DMS114 treated with DMSO at 0.1 percent for 48 hours (cell line): ENCODE data around the gene GIT1.

Experiments
- DNase-seq: peaks from one replicate; lab custom pipeline; 2025; ENCODE audit not compliant: unreplicated experiment; lab: John Stamatoyannopoulos, UW

The GIT1 gene

GRCh38 chr17:29581583-29582253 lies 7.7 kb downstream of the GIT1 start:
- DNase-seq: no peak

DNA sequence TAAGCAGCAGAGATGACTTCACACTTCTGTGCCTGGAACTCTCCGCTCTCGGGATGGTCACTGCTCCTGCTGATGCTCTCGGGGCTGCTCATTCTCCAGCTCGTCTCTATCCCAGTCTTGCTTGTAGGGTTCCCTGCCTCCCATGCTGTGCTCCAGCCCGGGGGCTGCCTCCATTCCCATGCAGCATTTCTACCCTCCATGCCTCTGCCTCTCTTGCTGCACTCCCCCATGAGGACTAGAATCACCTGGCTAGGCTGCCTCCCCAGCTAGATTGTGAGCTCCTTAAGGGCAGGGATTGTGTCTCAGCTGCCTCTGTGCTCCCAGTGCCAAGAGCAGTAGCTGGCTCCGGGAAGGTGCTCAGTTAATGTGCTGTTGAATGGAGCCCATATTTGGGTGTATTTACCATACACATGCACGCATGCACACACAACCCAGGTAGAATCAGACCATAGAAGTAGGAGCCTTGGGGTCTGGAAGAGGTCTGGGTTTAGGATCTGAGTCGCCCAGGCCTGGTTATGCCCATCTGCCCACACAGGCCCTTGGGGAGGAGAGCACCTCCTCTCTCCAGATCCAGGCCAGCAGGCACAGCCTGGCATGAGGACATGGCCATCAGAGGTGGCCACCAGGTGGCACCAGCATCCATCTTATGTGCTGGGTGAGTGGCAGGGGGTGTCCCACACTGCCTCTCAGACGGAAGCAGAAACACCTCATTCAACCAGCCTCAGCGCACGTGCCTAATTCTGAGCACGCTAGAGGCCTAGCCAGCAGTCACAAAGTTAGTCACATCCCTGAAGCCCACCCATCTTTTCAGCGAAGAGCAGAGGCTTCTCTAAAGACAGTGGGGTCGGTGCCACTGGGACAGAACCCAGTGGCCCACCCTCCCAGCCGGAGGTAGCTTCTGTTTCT lies 9.3 kb downstream of the GIT1 start:
- DNase-seq: peak; percentile 57

DNA sequence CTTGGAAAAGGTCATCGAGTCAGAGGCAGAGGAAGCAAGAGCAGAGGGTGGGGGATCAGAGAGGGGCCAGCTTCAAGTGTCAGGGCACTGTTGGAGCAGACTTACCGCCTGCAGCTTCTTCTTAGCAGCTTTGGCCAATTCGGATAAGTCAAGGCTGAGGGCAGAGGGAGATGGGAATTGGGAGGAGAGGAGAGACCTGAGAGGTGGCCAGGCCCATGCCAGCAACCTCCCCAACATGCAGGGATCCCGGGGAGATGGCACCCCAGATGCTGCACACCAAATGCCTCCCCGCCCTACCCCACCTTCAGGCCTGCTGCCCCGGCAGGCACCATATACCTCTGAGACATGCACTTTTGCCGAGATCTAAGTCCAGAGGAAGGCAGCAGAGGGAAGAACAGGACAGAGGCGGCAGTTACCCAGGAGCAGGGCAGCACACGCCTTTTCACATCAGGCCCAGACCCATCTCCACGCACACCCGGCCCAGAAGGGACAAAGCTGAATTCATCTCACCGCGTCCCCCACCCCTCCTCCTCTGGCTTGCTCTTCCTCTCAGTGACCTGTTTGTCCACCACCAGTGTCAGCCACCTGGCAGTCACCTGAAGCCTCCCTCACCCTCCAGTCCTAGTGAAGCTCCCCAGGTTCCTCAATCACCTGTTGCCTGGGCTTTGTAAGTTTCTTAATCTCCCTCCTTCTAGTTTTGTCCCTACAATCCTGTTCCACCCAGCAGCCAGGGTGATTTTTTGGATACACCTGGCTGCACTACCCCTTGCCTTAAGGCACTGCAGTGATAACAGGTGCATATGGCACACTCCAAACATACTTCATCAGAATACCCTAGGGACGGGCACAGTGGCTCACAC lies 10.6 kb downstream of the GIT1 start:
- DNase-seq: no peak

GRCh38 chr17:29577385-29578211 lies 11.8 kb downstream of the GIT1 start:
- no peak for DNase-seq

DNA sequence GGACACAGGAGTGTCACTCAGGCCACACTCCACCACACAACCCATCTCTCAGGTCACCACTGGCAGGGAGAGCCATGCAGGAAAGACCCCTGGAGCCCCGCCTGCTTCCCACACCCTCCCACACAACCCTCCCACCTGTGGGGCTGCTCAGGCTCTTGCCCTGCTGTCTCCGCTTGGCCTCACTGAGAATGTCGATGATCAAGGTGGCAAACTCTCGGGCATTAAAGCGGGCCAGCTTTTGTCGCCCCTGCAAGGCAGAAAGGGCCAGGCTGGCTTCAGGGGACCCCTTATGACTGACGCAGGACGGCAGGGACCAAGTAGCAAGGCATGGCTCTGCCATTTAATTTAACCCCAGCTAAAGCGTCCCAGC lies 12.5 kb downstream of the GIT1 start:
- DNase-seq: no peak

DNA sequence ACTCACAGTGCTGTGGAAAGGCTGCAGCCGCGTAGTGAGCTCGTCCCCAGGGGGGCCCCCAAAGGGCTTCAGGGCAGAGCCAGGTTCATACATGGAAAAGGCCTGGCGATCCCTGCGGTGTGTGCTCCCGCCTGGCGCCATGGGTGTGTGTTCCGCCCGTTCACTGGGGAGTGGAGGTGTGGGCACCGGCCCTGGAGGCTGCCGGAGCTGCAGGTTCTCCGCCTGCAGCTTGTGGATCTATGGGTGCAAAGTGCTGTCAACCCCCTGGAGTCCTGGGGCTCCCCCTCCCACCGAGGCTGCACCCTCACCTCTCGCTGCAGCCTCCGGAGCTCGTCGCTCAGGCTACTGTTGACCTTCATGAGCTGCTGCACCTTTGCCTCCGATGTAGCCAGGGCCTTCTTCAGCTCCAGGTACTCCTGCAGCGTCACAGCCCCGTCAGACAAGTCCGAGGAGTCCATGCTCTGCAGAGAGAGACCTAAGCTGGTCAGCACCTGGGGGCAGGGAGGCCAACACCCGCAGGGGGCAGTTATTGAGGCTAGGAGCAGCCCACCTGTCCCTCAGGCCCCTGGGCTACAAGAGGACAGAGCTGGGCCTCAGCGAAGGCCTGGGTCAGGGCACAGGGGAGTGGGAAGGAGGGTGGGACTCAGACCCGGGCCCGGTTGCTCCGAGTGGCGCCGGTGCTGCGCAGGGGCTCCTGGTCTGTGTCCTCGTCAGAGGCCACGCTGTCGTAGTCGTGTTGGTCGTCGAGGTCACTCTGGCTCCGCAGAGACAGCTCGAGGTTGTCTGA lies 13.0 kb downstream of the GIT1 start:
- DNase-seq: no peak

DNA sequence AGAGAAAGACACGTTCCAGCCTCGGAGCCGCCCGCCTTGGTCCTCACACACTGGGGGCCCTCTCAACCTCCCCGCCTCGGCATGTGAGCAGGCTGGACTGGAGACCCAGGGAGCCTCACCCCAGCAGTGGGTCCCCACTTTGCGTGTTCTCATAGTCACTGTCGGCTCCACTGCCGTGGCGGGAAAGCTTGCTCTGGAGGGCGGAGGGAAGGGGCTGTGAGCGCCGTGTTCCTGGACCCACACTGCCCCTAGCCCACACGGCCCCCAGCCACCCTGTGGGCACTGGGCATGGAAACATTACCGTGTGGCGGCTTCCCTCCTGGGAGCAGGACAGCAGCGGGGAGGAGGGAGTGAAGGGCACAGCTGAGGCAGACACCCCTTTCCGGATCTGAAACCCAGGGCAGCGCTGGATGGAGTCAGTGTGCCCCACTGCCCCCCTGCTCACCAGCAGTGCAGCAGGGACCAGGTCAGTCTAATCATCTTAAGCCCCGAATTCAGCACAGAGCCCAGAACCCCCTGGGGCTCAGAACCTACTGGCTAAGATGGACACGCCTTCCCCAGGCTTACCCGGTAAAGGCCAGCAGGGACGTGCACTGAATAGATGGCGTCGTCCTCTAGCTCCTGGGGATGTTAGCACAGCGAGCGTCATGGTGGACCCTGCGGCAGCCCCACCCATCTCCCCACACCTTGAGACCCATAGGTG lies 13.8 kb downstream of the GIT1 start:
- DNase-seq: no peak

DNA sequence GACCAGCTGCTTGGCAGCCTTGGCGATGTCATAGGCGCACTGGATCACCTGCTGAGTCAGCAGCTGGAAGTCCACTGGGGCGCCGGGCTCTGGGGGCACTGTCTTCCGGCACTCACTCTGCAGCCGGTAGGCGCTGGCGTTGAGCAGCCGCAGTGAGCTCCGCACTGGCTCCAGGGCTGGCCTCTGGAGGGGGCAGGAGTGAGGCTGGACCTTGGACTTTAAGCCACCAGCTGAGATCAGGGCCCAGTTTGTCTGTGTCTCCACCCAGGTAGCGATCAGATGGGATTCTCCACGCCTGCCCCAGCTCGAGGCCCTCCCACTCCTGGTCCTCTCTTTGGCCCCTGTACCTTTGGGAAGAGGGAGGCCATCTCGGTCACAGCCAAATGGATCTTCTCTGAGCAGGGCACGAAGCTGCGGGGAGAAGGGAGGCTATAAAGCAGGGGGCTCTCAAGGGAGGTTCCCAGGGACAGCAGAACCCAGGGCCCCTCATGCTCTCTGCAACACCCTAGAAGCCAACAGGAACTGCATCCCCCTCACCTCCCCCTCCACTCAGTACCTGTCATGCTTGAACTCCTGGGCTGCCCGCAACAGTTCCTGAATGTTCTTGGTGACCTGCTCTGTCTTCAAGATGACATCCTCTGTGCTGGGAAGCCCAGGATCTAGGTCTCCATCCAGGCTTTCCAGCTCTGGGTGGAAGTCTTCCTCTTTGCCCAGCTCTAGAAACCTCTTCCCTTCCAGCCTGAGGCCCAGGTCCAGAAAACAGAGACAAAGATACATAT lies 14.5 kb downstream of the GIT1 start:
- DNase-seq: no peak

DNA sequence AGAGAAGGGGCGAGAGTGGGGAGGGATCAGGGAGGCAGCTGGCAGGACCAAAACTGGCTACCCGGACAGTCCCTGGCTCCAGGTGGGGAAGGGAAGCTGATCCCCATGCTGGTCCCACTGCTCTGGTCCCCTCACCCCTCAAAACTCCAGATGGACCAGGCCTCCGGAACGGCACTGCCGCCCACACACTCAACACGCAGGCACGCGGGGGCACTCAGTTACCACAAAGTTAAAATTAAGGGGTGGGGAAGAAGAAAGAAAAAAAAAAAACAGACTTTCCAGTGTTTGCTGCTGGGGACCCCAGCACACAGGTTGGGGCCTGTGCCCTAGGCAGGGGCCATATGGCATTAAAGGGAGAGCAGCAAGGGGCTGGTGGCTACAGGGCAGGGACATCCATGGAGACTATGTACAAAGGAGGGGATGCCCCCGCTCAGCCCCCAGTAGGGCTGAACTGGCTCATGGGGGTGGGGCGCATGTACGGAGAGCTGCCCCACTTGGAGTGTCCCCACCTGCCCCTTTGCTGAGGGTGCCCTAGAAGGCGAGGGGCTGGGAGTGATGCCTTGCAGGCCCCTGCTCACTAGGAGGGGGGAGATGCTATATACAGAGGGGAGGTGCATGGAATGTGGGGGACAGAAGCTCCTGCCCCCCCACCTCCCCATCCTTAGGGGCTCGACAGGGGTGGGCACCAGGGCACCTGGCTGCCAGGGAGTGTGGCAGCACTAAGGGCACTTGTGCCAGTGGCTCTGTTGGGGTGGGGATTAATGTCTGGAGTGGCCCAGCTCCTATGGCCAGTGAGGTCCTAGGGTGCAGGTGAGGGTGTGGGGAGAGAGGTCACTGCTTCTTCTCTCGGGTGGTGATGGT lies 15.3 kb downstream of the GIT1 start:
- no peak for DNase-seq

DNA sequence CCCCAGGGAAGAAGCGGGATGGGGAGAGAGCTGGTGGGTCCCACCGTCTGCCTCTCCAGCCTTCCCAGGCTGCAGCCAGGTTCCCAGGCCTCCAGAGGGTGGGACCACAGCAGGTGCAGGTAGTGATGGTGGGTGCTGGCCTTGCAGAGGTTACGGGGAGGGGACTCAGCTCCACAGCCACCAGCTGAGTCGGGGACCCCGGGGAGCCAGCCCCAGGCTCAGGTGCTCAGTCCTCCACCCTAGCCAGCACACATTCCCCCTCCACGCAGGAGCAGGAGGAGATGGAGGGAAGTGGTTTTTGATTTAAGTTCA lies 15.9 kb downstream of the GIT1 start:
- DNase-seq: no peak

DNA sequence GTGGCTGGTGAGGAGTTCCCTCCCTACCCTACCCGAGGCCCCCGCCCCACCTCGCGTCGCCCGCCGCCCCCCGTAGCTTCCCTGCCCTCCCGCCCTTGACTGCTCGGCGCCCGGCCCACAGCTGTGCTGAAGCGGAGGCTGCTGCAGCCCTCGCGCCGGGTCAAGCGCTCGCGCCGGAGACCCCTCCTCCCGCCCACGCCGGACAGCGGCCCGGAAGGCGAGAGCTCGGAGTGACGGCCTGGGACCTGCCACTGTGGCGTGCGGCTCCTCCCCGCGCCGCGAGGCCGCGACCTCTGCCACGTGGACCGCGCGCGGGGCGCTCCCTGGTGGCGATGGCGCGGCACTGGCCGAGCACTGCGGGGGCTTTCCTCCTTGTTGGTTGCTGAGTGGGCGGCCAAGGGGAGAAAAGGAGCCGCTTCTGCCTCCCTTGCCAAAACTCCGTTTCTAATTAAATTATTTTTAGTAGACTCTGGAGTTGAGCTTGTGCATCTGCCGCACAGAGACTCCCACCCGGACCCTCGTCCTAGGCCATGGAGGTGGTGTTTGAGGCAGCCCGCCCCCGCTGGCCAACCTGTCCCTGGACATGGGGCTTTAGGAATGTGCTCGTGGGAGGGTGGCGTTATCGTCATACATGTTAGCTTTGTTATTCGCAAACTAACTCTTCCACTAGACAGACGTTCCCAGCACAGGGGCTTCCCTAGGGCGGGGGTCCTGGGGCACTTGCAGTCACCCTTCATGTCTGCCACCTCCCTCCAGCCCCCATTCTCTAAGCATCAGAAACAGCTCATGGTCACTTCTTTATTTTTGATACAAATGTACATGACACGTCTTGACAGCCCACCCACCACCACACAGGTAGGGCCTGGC lies 16.5 kb downstream of the GIT1 start:
- no peak for DNase-seq

DNA sequence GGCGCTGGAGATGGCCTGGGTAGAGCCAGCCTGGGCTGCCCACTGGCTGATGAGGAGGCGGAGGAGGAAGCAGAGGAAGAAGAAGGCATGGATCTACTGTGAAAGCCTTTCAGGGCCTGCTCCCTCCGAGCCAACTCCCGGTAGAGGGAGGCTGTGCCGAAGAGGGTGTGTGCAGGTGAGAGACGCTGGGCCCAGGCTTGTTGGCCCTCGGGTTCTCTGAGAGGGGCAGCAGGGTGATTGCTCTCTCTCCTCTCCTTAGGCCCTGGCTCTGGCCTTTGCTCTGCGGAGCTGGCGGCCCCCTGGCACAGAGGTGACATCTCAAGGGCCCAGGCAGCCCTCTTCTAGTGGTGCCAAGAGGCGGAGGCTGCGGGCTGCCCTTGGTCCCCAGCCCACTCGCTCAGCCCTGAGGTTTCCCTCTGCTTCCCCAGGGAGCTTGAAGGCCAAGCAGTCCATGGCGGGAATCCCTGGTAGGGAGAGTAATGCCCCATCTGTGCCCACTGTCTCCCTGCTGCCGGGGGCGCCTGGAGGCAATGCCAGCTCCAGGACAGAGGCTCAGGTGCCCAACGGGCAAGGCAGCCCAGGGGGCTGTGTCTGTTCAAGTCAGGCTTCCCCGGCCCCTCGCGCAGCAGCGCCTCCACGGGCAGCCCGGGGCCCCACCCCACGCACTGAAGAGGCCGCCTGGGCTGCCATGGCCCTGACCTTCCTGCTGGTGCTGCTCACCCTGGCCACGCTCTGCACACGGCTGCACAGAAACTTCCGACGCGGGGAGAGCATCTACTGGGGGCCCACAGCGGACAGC lies 17.4 kb downstream of the GIT1 start:
- no peak for DNase-seq

GRCh38 chr17:29571486-29571882 lies 18.0 kb downstream of the GIT1 start:
- DNase-seq: no peak

DNA sequence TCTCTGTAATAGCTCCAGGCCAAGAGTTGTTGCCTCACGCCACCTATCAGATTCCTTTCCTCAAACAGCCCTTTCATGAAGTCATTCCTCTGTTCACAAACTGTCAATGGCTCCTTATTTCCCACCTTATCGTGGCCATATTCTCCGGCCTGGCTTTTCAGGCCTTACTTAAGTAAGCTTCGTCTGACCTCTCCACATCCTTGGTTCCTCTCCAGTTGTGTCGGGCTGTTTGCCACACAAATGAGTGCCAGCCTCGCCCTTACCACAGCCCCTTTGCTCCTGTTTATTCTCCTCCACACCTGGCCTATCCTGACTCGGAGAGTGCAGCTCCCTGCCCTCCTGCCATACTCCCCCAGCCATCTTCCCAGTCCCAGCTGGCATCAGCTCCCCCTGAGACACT lies 18.9 kb downstream of the GIT1 start:
- no peak for DNase-seq

GRCh38 chr17:29569245-29569950 lies 20.1 kb downstream of the GIT1 start:
- no peak for DNase-seq
